Measurements from ENCODE around the gene STK39. TPM values are rescaled to one million over a fixed set of nuclear protein-coding genes. Genes with fewer than 3 reads are reported as not detected.

Gene STK39
- total RNA-seq, 2 experiments from 2014 or later, result 7.9 to 9.5 TPM

DNA sequence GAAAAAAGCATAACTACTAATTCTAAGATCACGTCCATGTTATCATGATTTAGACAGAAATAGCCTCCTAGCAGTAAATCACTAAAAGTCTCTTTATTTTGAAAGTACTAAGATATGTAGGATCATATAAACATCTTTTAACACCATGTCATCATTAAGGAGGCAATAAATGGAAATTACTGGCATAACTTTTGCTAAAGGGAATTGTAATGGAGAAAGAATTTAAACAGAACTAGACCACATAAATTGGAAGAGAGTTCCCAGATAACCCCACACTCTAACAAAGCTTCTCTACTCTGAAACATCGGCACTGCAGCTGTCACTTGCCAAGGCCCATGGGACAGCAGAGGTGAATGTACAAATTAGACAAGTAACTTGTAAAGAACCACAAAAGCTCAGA, 29.5 kb downstream of the STK39 start:
- ATAC-seq (ENCODE audit: poor library complexity), result no peak
- ChIA-PET CTCF (interaction anchor here (0.7 kb wide), 1 partner anchor 34 kb away, joined by 3 read pairs; no protein-coding TSS in a partner anchor), POLR2A (no interaction called here)
- TF ChIP-seq, protein P1, sequence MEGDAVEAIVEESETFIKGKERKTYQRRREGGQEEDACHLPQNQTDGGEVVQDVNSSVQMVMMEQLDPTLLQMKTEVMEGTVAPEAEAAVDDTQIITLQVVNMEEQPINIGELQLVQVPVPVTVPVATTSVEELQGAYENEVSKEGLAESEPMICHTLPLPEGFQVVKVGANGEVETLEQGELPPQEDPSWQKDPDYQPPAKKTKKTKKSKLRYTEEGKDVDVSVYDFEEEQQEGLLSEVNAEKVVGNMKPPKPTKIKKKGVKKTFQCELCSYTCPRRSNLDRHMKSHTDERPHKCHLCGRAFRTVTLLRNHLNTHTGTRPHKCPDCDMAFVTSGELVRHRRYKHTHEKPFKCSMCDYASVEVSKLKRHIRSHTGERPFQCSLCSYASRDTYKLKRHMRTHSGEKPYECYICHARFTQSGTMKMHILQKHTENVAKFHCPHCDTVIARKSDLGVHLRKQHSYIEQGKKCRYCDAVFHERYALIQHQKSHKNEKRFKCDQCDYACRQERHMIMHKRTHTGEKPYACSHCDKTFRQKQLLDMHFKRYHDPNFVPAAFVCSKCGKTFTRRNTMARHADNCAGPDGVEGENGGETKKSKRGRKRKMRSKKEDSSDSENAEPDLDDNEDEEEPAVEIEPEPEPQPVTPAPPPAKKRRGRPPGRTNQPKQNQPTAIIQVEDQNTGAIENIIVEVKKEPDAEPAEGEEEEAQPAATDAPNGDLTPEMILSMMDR (IDR thresholded peaks at IDR 0.05), result no peak
- no peak overlapping the region for H3K27ac Mint-ChIP-seq
- no peaks in the 10 kb centered on the region for H3K4me1 ChIP-seq (ENCODE audit: insufficient read depth, low read length)
- H3K36me3 ChIP-seq (ENCODE audit: insufficient read depth, low read length), result no peaks in the 10 kb centered on the region
- H3K27ac ChIP-seq (ENCODE audit: low read depth in 1 of 2, low read length in 2 of 2), result no peak overlapping the region
- no peaks in the 10 kb centered on the region for H3K9me3 Mint-ChIP-seq
- H3K27me3 ChIP-seq (ENCODE audit: control insufficient read depth in 1 of 2, insufficient read depth in 2 of 2, low read length in 2 of 2), result no peaks in the 10 kb centered on the region
- H3K27me3 Mint-ChIP-seq, result no peaks in the 10 kb centered on the region
- no peaks in the 10 kb centered on the region for H3K9me3 ChIP-seq (ENCODE audit: control insufficient read depth in 1 of 2, insufficient read depth in 1 of 2, low read length in 2 of 2)
- intact Hi-C loops (cut with DNase I, micrococcal nuclease), result no loop called here
- no peak for DNase-seq
- peaks cover 4% of the 10 kb centered on the region for H3K36me3 Mint-ChIP-seq (ENCODE audit: low read depth)
- H3K4me1 Mint-ChIP-seq (ENCODE audit: low read depth), result peaks cover 23% of the 10 kb centered on the region
- H3K4me3 ChIP-seq (ENCODE audit: low read length), result no peak overlapping the region
- H3K4me3 Mint-ChIP-seq, result no peak overlapping the region

DNA sequence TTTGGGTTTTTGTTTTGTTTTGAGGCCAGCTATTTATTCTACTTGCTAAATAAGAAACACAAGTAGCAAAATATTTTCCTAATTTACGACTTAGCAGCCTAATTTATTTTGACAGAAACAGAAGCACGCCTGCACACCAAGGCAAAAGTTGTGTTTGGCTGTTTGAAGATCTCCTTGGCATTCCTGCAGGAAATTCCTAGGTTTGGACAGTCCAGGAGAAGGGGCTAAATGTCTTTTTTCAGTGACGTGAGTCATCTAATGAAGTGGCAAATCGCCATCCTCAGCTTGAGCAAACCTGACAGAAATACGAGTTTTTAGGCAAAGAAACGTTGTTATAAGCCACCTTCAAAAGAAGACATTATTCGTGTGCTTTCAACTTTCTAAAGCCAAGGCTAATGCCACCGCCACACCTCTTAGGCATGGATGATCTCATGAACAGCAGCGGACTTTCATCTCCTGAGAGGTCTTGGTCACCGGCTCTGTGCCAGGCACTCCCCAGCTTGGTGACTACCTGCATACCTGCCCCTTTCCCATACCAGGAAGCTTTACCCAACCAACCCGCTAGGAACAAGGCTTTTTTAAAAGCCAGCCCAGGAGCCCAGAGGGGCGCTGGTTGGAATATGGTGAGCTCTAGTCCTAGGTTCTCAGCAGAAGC, 30.9 kb downstream of the STK39 start:
- DNase-seq, result no peak
- H3K27me3 ChIP-seq (ENCODE audit: control insufficient read depth in 1 of 2, insufficient read depth in 2 of 2, low read length in 2 of 2), result no peaks in the 10 kb centered on the region
- no peak for ATAC-seq (ENCODE audit: poor library complexity)
- H3K36me3 ChIP-seq (ENCODE audit: insufficient read depth, low read length), result no peaks in the 10 kb centered on the region
- H3K4me1 Mint-ChIP-seq (ENCODE audit: low read depth), result peaks cover 32% of the 10 kb centered on the region
- H3K27ac ChIP-seq (ENCODE audit: low read depth in 1 of 2, low read length in 2 of 2), result no peak overlapping the region
- peaks cover 10% of the 10 kb centered on the region for H3K4me1 ChIP-seq (ENCODE audit: insufficient read depth, low read length)
- CTCF ChIA-PET, result no interaction called here
- intact Hi-C loops (cut with DNase I, micrococcal nuclease), result no loop called here
- no peaks in the 10 kb centered on the region for H3K9me3 ChIP-seq (ENCODE audit: control insufficient read depth in 1 of 2, insufficient read depth in 1 of 2, low read length in 2 of 2)
- peaks cover 4% of the 10 kb centered on the region for H3K36me3 Mint-ChIP-seq (ENCODE audit: low read depth)
- no peaks in the 10 kb centered on the region for H3K9me3 Mint-ChIP-seq
- H3K4me3 ChIP-seq (ENCODE audit: low read length), result no peak overlapping the region
- no peak overlapping the region for H3K4me3 Mint-ChIP-seq
- H3K27ac Mint-ChIP-seq, result no peak overlapping the region
- POLR2A ChIA-PET, result no interaction called here
- H3K27me3 Mint-ChIP-seq, result no peaks in the 10 kb centered on the region
- TF ChIP-seq, protein P1 (IDR thresholded peaks at IDR 0.05), result no peak

DNA sequence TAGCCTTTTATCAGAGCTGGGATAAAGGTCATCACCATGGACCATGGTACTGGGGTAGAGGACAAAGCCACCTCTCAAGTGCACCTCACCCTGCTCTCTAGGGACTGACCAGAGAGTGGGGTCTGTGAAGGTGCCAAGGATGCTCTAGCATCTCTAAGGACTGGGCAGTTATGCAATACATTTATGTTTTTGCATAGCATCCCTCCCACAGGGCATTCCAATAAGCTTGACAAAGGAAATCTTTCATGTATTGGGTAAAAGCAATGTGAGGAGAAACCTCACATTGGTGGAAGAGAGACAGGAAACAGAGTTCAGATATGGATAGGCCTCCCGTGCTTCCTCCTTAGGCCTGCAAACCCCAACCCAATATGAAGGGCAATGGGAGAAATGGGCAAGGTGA, 31.6 kb downstream of the STK39 start:
- no peak for DNase-seq
- CTCF ChIA-PET, result no interaction called here
- Mint-ChIP-seq H3K9me3 (no peaks in the 10 kb centered on the region), H3K27ac (no peak overlapping the region), H3K4me1 (ENCODE audit: low read depth) (peaks cover 33% of the 10 kb centered on the region), H3K36me3 (ENCODE audit: low read depth) (peaks cover 4% of the 10 kb centered on the region), H3K27me3 (no peaks in the 10 kb centered on the region), H3K4me3 (no peak overlapping the region)
- no peak for ATAC-seq (ENCODE audit: poor library complexity)
- Histone ChIP-seq H3K27ac (ENCODE audit: low read depth in 1 of 2, low read length in 2 of 2) (no peak overlapping the region), H3K9me3 (ENCODE audit: control insufficient read depth in 1 of 2, insufficient read depth in 1 of 2, low read length in 2 of 2) (no peaks in the 10 kb centered on the region), H3K36me3 (ENCODE audit: insufficient read depth, low read length) (no peaks in the 10 kb centered on the region), H3K4me3 (ENCODE audit: low read length) (no peak overlapping the region), H3K4me1 (ENCODE audit: insufficient read depth, low read length) (peaks cover 14% of the 10 kb centered on the region), H3K27me3 (ENCODE audit: control insufficient read depth in 1 of 2, insufficient read depth in 2 of 2, low read length in 2 of 2) (no peaks in the 10 kb centered on the region)
- intact Hi-C loops (cut with DNase I, micrococcal nuclease), result no loop called here
- POLR2A ChIA-PET, result no interaction called here
- TF ChIP-seq, protein P1 (IDR thresholded peaks at IDR 0.05), result no peak
